Measurements from ENCODE around the gene RABGAP1L. TPM values are rescaled to one million over a fixed set of nuclear protein-coding genes. Genes with fewer than 3 reads are reported as not detected.

Gene RABGAP1L
- total RNA-seq, 1 experiment from 2014 or later: 76.9 TPM

GRCh38 chr1:174712541-174712940 lies 553.2 kb downstream of the RABGAP1L start:
- H3K27ac Mint-ChIP-seq: no peak overlapping the region
- DNase-seq (ENCODE audit: low spot score): no peak

More at GRCh38 chr1:174712541-174712940, 553.2 kb downstream of the RABGAP1L start:
- POLR2A ChIA-PET: no interaction called here
- CTCF ChIA-PET: no interaction called here
- no peak overlapping the region for H3K4me3 Mint-ChIP-seq
- H3K4me1 Mint-ChIP-seq: no peaks in the 10 kb centered on the region
- H3K36me3 Mint-ChIP-seq: peaks cover 12% of the 10 kb centered on the region
- TF ChIP-seq ZNF532 (CRISPR knock-in tag; IDR thresholded peaks at IDR 0.05; ENCODE audit: borderline replicate concordance): no peak
- TF ChIP-seq, protein P1, sequence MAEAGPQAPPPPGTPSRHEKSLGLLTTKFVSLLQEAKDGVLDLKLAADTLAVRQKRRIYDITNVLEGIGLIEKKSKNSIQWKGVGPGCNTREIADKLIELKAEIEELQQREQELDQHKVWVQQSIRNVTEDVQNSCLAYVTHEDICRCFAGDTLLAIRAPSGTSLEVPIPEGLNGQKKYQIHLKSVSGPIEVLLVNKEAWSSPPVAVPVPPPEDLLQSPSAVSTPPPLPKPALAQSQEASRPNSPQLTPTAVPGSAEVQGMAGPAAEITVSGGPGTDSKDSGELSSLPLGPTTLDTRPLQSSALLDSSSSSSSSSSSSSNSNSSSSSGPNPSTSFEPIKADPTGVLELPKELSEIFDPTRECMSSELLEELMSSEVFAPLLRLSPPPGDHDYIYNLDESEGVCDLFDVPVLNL (CRISPR knock-in tag; IDR thresholded peaks at IDR 0.05; ENCODE audit: borderline replicate concordance, low read depth): no peak
- TF ChIP-seq ZSCAN18 (CRISPR knock-in tag; IDR thresholded peaks at IDR 0.05): no peak
- no peak for TF ChIP-seq ZMAT4 (CRISPR knock-in tag; IDR thresholded peaks at IDR 0.05)
- TF ChIP-seq, protein P2, sequence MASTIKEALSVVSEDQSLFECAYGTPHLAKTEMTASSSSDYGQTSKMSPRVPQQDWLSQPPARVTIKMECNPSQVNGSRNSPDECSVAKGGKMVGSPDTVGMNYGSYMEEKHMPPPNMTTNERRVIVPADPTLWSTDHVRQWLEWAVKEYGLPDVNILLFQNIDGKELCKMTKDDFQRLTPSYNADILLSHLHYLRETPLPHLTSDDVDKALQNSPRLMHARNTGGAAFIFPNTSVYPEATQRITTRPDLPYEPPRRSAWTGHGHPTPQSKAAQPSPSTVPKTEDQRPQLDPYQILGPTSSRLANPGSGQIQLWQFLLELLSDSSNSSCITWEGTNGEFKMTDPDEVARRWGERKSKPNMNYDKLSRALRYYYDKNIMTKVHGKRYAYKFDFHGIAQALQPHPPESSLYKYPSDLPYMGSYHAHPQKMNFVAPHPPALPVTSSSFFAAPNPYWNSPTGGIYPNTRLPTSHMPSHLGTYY (CRISPR knock-in tag; IDR thresholded peaks at IDR 0.05): no peak
- no peak for TF ChIP-seq ZNF138 (CRISPR knock-in tag; conservative IDR thresholded peaks at IDR 0.05)
- TF ChIP-seq HMGA2 (CRISPR knock-in tag; IDR thresholded peaks at IDR 0.05): no peak
- TF ChIP-seq, protein P3, sequence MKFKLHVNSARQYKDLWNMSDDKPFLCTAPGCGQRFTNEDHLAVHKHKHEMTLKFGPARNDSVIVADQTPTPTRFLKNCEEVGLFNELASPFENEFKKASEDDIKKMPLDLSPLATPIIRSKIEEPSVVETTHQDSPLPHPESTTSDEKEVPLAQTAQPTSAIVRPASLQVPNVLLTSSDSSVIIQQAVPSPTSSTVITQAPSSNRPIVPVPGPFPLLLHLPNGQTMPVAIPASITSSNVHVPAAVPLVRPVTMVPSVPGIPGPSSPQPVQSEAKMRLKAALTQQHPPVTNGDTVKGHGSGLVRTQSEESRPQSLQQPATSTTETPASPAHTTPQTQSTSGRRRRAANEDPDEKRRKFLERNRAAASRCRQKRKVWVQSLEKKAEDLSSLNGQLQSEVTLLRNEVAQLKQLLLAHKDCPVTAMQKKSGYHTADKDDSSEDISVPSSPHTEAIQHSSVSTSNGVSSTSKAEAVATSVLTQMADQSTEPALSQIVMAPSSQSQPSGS (CRISPR knock-in tag; IDR thresholded peaks at IDR 0.05; ENCODE audit: borderline replicate concordance, low read depth): no peak
- no peak for TF ChIP-seq ZNF317 (CRISPR knock-in tag; IDR thresholded peaks at IDR 0.05; ENCODE audit: borderline replicate concordance, low read depth)
- no peak for TF ChIP-seq NFATC4 (CRISPR knock-in tag; IDR thresholded peaks at IDR 0.05)
- no peak for TF ChIP-seq HMGXB4 (CRISPR knock-in tag; IDR thresholded peaks at IDR 0.05)
- TF ChIP-seq, protein P4, sequence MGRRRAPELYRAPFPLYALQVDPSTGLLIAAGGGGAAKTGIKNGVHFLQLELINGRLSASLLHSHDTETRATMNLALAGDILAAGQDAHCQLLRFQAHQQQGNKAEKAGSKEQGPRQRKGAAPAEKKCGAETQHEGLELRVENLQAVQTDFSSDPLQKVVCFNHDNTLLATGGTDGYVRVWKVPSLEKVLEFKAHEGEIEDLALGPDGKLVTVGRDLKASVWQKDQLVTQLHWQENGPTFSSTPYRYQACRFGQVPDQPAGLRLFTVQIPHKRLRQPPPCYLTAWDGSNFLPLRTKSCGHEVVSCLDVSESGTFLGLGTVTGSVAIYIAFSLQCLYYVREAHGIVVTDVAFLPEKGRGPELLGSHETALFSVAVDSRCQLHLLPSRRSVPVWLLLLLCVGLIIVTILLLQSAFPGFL (CRISPR knock-in tag; IDR thresholded peaks at IDR 0.05; ENCODE audit: borderline replicate concordance): no peak
- TF ChIP-seq NFE2L1 (CRISPR knock-in tag; IDR thresholded peaks at IDR 0.05): no peak
- TF ChIP-seq SOX15 (CRISPR knock-in tag; IDR thresholded peaks at IDR 0.05): no peak
- no peak for TF ChIP-seq ZNF121 (CRISPR knock-in tag; IDR thresholded peaks at IDR 0.05)
- TF ChIP-seq, protein P5, sequence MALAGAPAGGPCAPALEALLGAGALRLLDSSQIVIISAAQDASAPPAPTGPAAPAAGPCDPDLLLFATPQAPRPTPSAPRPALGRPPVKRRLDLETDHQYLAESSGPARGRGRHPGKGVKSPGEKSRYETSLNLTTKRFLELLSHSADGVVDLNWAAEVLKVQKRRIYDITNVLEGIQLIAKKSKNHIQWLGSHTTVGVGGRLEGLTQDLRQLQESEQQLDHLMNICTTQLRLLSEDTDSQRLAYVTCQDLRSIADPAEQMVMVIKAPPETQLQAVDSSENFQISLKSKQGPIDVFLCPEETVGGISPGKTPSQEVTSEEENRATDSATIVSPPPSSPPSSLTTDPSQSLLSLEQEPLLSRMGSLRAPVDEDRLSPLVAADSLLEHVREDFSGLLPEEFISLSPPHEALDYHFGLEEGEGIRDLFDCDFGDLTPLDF (CRISPR knock-in tag; IDR thresholded peaks at IDR 0.05): no peak
- peaks cover 30% of the 10 kb centered on the region for H3K9me3 Mint-ChIP-seq
- H3K27me3 Mint-ChIP-seq (ENCODE audit: low read depth): no peaks in the 10 kb centered on the region
- no peak for ATAC-seq
